ENCODE results near the gene CEP350. TPM values are rescaled to one million over a fixed set of nuclear protein-coding genes. Genes with fewer than 3 reads are reported as not detected.
"Not testable (repeated sequence)": the region's sequence is repeated elsewhere in the genome, so short reads cannot be mapped to it uniquely, and the experiment has no call there.

CEP350 gene
- total RNA-seq, 2 donors from 2014 or later, result 70.0 to 72.6 TPM

DNA sequence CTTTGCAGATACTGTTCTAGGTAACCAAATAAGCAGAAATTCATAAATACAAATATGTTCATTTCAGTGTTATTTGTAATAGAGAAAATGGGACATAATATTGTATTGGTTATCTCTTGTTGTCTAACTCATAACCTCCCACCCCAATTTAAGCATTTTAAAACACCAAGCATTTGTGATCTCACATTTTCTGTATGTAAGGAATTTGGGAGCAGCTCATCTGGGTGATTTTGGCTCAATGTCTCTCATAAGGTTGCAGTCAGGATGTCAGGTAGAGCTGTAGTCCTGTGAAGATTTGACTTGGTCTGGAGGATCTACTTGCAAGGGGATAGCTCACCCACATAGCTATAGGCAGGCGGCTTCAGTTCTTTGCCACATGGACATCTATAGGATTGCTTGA lies 29.5 kb downstream of the CEP350 start:
- ATAC-seq (no peak), DNase-seq (ENCODE audit: low spot score) (no peak)
- no peak overlapping the region for H3K27ac Mint-ChIP-seq
- no peaks in the 10 kb centered on the region for H3K9me3 Mint-ChIP-seq
- peaks cover 18 to 31% of the 10 kb centered on the region in 2 donors for H3K4me1 Mint-ChIP-seq (ENCODE audit: low read depth in 2 of 2)
- no peaks in the 10 kb centered on the region for H3K27me3 Mint-ChIP-seq
- H3K4me3 Mint-ChIP-seq, result no peak overlapping the region
- no peaks in the 10 kb centered on the region for H3K36me3 Mint-ChIP-seq

DNA sequence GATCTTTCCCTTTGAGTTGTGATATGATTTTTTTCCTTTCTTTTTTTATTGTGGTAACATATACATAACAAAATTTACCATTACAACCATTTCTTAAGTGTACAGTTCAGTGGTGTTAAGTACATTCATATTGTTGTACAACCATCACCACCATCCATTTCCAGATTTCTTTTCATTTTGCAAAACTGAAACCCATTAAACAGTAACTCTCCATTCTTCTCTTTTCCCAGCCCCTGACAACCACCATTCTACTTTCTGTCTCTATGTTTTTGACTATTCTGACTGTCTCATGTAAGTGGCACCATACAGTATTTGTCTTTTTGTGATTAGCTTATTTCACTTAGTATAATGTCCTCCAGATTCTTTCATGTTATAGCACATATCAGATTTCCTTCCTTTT lies 30.3 kb downstream of the CEP350 start:
- Mint-ChIP-seq H3K27me3 (no peaks in the 10 kb centered on the region), H3K4me3 (no peak overlapping the region), H3K9me3 (no peaks in the 10 kb centered on the region), H3K27ac (no peak overlapping the region), H3K4me1 (ENCODE audit: low read depth in 2 of 2) (peaks cover 13 to 22% of the 10 kb centered on the region in 2 donors), H3K36me3 (no peaks in the 10 kb centered on the region)
- ATAC-seq (no peak), DNase-seq (ENCODE audit: low spot score) (no peak)

DNA sequence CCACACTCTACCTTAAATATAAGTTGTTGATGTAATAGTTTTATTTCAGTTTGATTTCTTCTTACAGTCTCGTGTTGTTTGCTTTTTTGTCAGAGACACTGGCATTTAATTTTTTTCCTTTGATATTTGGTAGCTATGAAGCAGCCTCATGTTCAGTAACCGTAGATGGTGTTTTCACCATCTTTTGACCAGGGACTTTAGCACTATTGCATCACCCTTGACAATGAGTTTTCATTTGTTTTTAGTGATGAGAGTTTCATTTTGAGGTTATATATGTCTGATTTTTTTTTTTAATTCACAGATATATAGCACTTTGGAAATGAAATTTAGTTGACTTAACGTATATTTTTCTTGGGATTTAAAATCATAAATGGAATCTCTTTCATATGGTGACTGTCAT lies 36.2 kb downstream of the CEP350 start:
- Mint-ChIP-seq H3K9me3 (no peaks in the 10 kb centered on the region), H3K4me1 (ENCODE audit: low read depth in 2 of 2) (peaks cover 10 to 13% of the 10 kb centered on the region in 2 donors), H3K4me3 (no peak overlapping the region), H3K27ac (peak overlapping the region in 1 of 2 donors; percentile 69), H3K36me3 (no peaks in the 10 kb centered on the region), H3K27me3 (no peaks in the 10 kb centered on the region)
- no peak for ATAC-seq
- DNase-seq (ENCODE audit: low spot score), result no peak

DNA sequence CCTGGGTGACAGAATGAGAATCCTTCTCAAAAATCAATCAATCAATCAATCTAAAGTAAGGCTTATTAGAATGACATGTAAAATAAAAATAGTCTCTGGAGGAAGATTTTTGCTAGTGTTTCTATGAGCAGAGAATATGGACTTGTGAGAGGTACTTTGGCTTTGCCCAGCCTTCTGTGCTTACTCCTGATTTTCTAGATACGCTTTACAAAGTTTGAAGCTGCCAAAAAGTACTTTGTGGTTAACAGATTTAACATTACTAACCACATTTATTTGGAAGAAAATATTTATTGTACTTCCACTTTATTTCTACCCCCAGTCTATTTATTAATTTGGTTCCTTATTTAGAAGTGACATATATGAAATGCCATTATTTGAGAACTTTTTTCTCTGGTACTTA lies 41.0 kb downstream of the CEP350 start:
- no peak overlapping the region for H3K27ac Mint-ChIP-seq
- no peak overlapping the region for H3K4me3 Mint-ChIP-seq
- ATAC-seq, result no peak
- no peaks in the 10 kb centered on the region for H3K27me3 Mint-ChIP-seq
- H3K9me3 Mint-ChIP-seq, result no peaks in the 10 kb centered on the region
- peaks cover 14 to 22% of the 10 kb centered on the region in 2 donors for H3K4me1 Mint-ChIP-seq (ENCODE audit: low read depth in 2 of 2)
- no peak for DNase-seq (ENCODE audit: low spot score)
- H3K36me3 Mint-ChIP-seq, result peaks cover 6% of the 10 kb centered on the region

DNA sequence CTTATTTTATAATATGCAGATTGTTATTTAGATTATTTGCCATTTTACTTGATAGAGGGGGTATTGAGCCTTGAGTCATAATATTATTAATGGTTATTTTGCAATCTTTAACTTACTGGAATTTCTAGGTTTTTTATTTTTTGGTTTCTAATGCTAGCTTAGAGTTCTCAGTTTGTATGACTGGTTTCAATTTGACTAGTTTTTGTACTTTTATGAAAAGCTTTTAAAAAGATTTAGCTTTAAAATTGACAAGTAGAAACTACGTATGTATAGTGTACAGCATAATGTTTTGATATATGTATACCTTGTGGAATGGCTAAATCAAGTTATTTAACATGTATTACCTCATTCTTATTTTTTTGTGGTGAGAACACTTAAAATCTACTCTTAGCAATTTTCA lies 41.5 kb downstream of the CEP350 start:
- no peaks in the 10 kb centered on the region for H3K27me3 Mint-ChIP-seq
- no peak for ATAC-seq
- no peak for DNase-seq (ENCODE audit: low spot score)
- H3K27ac Mint-ChIP-seq, result no peak overlapping the region
- no peaks in the 10 kb centered on the region for H3K9me3 Mint-ChIP-seq
- H3K36me3 Mint-ChIP-seq, result peaks cover 6% of the 10 kb centered on the region
- peak overlapping the region; percentile 20 for H3K4me3 Mint-ChIP-seq
- peaks cover 10 to 22% of the 10 kb centered on the region in 2 donors for H3K4me1 Mint-ChIP-seq (ENCODE audit: low read depth in 2 of 2)

DNA sequence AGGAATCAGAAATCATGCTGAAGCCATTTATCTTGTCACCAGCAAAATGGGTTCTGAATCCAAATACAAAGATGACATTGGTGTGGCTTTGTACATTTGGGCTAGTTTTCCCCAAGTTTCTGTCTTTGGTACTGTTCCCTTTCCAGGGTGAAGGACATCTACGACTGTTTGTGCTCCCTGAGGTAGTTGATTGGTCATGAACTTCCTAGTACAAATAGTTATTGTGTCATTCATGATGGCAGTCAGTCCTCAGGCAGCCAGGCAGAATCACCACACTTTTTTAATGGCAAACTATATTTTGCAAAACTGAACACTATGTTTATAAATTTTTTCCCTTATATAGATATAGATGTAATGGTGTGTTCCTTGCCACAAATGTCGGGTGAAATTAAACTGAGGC lies 46.0 kb downstream of the CEP350 start:
- Mint-ChIP-seq H3K9me3 (no peaks in the 10 kb centered on the region), H3K4me1 (ENCODE audit: low read depth in 2 of 2) (peaks cover 7 to 11% of the 10 kb centered on the region in 2 donors), H3K36me3 (peaks cover 6% of the 10 kb centered on the region), H3K4me3 (no peak overlapping the region), H3K27me3 (no peaks in the 10 kb centered on the region), H3K27ac (no peak overlapping the region)
- no peak for DNase-seq (ENCODE audit: low spot score)
- no peak for ATAC-seq

DNA sequence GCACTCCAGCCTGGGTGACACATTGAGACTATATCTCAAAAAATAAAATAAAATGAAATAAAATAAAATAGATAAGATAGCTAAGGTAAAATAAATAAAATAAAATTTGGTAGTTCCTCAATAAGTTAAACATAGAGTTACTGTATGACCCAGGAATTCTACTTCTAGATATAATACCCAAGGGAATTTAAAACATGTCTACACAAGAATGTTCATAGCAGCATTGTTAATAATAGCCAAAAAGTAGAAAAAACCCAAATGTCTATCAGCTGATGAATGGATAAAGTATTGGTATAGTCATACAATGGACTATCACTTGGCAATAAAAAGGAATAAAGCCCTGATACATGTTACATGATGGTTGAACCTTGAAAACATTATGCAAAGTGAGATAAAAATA lies 47.8 kb downstream of the CEP350 start:
- Mint-ChIP-seq H3K4me1 (ENCODE audit: low read depth in 2 of 2) (peaks cover 0 to 8% of the 10 kb centered on the region in 2 donors), H3K27me3 (no peaks in the 10 kb centered on the region), H3K4me3 (no peak overlapping the region), H3K27ac (no peak overlapping the region), H3K9me3 (no peaks in the 10 kb centered on the region), H3K36me3 (peaks cover 15% of the 10 kb centered on the region)
- DNase-seq (ENCODE audit: low spot score) (no peak), ATAC-seq (no peak)

DNA sequence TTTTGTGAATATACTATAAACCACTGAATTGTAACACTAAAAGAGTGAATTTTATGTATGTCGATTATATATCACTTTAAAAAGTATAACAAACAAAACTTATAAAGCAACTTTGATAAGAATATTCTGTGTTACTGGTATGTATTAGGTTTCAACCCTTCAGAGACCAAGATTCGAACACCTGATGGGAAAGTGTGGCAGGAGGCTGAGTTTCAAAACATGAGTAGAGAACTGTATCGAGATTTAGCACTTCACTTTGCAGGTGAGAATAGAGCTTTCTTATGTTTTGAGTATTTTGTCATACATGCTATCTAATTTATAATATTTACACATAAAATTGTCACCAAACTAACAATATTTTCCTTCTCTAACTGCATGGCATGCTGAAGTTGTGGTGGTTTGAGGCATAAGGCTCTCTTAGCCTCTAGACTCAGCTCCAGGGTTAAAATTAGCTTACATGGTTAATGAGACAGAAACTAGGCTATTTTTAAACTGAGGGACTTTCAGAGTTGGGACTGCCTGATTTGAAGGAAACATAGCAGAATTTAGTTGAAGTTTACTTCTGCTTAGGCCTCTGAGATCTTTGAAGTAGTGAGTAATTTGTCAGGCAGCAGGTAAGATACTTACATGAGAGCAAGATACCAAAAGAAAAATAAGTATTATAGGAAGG lies 48.6 kb downstream of the CEP350 start:
- H3K27me3 Mint-ChIP-seq, result no peaks in the 10 kb centered on the region
- DNase-seq (ENCODE audit: low spot score) (no peak), ATAC-seq (no peak)
- H3K9me3 Mint-ChIP-seq, result no peaks in the 10 kb centered on the region
- no peak overlapping the region for H3K27ac Mint-ChIP-seq
- no peak overlapping the region for H3K4me3 Mint-ChIP-seq
- peaks cover 18% of the 10 kb centered on the region for H3K36me3 Mint-ChIP-seq
- peaks cover 0 to 9% of the 10 kb centered on the region in 2 donors for H3K4me1 Mint-ChIP-seq (ENCODE audit: low read depth in 2 of 2)

DNA sequence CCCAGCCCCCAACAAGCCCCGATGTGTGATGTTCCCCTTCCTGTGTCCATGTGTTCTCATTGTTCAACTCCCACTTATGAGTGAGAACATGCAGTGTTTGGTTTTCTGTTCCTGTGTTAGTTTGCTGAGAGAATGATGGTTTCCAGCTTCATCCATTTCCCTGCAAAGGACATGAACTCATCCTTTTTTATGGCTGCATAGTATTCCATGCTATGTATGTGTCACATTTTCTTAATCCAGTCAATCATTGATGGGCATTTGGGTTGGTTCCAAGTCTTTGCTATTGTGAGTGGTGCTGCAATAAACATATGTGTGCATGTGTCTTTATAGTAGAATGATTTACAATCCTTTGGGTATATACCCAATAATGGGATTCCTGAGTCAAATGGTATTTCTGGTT lies 52.2 kb downstream of the CEP350 start:
- not testable (repeated sequence) for H3K27me3 Mint-ChIP-seq; H3K27ac Mint-ChIP-seq; ATAC-seq; H3K9me3 Mint-ChIP-seq; H3K4me1 Mint-ChIP-seq (ENCODE audit: low read depth in 2 of 2); DNase-seq (ENCODE audit: low spot score); H3K4me3 Mint-ChIP-seq
- peaks cover 21% of the 10 kb centered on the region for H3K36me3 Mint-ChIP-seq

DNA sequence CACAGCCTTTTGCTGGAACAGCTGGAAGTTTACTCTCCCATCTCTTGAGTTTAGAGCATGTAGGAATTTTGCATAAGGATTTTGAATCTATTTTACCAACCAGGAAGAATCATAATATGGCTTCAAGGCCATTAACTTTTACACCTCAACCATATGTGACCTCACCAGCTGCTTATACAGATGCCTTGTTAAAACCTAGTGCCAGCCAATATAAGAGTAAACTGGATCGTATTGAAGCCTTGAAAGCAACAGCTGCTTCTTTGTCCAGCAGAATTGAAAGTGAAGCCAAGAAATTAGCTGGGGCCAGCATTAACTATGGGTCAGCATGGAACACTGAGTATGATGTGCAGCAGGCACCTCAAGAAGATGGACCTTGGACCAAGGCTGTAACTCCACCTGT lies 65.4 kb downstream of the CEP350 start:
- Mint-ChIP-seq H3K27me3 (no peaks in the 10 kb centered on the region), H3K4me3 (no peak overlapping the region), H3K9me3 (no peaks in the 10 kb centered on the region), H3K27ac (no peak overlapping the region), H3K36me3 (peaks cover 32% of the 10 kb centered on the region), H3K4me1 (ENCODE audit: low read depth in 2 of 2) (no peaks in the 10 kb centered on the region)
- ATAC-seq (no peak), DNase-seq (ENCODE audit: low spot score) (no peak)

DNA sequence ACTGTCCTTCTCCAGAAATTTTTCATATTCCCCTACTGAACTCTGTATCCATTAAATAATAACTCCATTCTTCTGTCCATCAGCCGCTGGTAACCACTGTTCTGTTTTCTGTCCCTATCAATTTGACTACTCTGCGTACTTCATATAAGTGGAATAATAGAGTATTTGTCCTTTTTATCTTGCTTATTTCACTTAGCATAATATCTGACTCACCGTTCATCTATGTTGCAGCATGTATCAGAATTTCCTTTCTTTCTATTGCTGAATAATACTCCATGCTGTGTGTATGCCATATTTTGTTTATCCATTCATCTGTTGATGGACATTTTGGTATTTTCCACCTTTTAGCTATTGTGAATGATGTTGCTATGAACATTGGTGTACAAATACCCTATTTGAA lies 71.9 kb downstream of the CEP350 start:
- Mint-ChIP-seq H3K27me3 (no peaks in the 10 kb centered on the region), H3K4me1 (ENCODE audit: low read depth in 2 of 2) (peaks cover 4% of the 10 kb centered on the region in 2 donors), H3K9me3 (no peaks in the 10 kb centered on the region), H3K36me3 (peaks cover 7% of the 10 kb centered on the region), H3K27ac (no peak overlapping the region), H3K4me3 (no peak overlapping the region)
- no peak for DNase-seq (ENCODE audit: low spot score)
- ATAC-seq, result no peak

DNA sequence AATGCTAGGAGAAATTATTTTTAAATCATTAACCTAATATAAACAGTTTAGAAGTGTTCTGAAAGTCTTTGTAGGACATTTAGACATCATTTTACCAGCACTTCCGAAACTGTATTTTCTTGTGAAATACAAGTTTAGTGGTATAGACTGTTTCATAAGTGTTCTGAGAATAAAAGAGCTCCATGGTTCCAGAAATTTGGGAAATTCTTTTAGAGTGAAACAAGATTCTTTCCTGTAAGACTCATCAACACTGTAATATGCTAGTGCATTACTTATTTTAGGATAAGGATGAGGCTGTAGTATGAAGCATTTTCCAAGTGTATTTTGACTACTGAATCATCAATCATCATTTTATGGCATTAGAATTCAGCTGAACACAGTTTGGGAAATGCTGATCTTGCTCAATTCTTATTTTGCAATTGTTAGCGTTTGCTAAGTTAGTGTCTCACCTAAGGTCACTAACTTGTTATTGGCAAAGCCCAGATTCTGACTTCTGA lies 73.4 kb downstream of the CEP350 start:
- Mint-ChIP-seq H3K4me3 (no peak overlapping the region), H3K4me1 (ENCODE audit: low read depth in 2 of 2) (peaks cover 4% of the 10 kb centered on the region in 2 donors), H3K9me3 (no peaks in the 10 kb centered on the region), H3K36me3 (peaks cover 12% of the 10 kb centered on the region), H3K27ac (no peak overlapping the region), H3K27me3 (no peaks in the 10 kb centered on the region)
- ATAC-seq, result no peak
- no peak for DNase-seq (ENCODE audit: low spot score)

DNA sequence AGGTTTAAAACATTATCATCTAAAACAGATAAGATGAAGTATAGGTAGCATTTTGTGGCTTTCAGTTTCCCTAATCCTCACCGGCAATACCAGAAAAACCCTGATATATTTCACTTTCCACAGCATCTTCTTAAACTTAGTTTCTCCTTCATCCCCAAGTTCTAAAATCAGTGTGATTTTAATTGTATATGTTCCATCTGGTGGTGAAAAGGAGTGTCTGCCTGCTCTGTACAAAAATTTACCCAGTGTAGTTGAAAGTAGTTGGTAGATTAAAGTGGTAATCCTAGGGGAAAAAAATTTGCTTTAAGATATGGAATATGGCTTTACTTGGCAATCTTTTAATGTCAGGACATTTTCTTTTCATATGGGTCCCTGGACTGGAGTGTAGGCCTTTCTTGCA lies 74.3 kb downstream of the CEP350 start:
- no peaks in the 10 kb centered on the region for H3K27me3 Mint-ChIP-seq
- peaks cover 17% of the 10 kb centered on the region for H3K36me3 Mint-ChIP-seq
- no peaks in the 10 kb centered on the region for H3K9me3 Mint-ChIP-seq
- no peak overlapping the region for H3K4me3 Mint-ChIP-seq
- DNase-seq (ENCODE audit: low spot score) (no peak), ATAC-seq (no peak)
- H3K27ac Mint-ChIP-seq, result no peak overlapping the region
- peaks cover 4% of the 10 kb centered on the region in 2 donors for H3K4me1 Mint-ChIP-seq (ENCODE audit: low read depth in 2 of 2)

DNA sequence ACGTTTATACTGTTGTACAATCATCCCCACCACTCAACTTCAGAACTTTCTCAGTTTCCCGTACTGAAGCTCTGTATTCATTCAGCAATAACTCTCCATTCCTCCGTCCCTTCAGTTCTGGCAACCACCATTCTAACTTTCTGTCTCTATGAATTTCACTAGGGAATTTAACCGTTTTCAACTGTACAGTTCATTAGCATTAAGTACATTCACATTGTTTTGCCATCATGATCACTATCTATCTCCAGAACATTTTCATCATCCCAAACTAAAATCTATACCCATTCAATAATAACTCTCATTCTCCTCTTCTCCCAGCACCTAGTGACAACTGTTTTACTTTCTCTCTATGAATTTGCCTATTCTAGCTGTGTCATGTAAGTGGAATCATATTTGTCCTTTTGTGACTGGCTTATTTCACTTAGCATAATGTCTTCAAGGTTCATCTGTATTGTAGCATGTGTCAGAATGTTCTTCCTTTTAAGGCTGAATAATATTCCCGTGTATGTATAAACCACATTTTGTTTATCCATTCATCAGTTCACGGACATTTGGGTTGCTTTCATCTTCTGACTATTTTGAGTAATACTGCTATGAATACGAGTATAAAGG lies 75.0 kb downstream of the CEP350 start:
- Mint-ChIP-seq H3K4me1 (ENCODE audit: low read depth in 2 of 2) (peaks cover 4% of the 10 kb centered on the region in 2 donors), H3K27me3 (no peaks in the 10 kb centered on the region), H3K4me3 (no peak overlapping the region), H3K36me3 (peaks cover 21% of the 10 kb centered on the region), H3K27ac (no peak overlapping the region), H3K9me3 (no peaks in the 10 kb centered on the region)
- ATAC-seq, result no peak
- no peak for DNase-seq (ENCODE audit: low spot score)
